Measurements from ENCODE around the gene RGR.

GRCh38 chr10:84293574-84294016 lies 48.7 kb downstream of the RGR start:
- TF ChIP-seq CTCF (IDR thresholded peaks at IDR 0.05) (no peak), POLR2AphosphoS5 (IDR thresholded peaks at IDR 0.05) (no peak), EP300 (IDR thresholded peaks at IDR 0.05) (no peak), POLR2A (IDR thresholded peaks at IDR 0.05) (no peak)

All from suprapubic skin (tissue), 4 donors.